IPS DF 4.7 (cell line): ENCODE measurements around the gene TRIM26.
"Not testable (repeated sequence)": the region's sequence is repeated elsewhere in the genome, so short reads cannot be mapped to it uniquely, and the experiment has no call there.

Experiments used
- DNase-seq: peaks from one replicate; pipeline ENCODE4 v3.0.0-alpha.2; 2013; ENCODE audit warnings: low spot score; ENCODE audit errors: extremely low read depth

The TRIM26 gene

DNA sequence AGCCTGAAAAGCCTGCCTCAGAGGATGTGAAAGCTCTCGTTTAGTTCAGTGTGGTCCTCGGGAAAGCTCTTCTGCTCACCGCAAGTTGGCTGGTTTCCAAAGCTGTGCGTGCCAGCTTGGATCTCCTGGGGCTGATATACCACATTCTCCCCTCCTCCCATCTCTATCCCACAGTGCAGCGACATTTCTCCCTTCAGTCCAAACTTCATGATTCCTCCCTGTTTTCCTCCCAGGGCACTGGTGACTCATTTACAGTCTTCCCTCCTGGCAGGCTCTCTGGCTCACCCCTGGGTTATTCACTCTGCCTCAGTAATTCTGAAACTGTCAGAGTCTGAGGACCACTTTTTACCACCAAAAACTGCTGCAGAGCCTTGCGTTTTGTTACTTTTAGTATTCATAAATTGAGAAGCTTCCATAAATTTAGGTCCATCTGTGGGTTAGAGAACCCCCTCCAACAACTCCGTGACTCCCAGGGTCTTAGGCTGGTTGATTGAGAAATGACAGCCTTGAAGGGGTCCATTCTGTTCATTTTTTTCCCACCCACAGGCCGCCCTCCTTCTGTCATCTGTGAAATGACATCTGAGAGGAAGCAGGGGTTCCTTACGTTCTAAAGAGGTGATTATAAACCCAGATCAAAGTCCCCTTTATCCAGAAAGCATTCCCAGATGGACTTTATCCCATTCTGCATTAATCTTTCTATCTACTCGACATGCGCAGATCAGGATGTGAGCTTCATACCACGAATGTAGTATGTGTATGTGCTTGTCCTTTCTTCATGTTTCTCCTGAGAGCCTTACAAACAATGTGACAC, 58.3 kb downstream of the TRIM26 start:
- DNase-seq: no peak

DNA sequence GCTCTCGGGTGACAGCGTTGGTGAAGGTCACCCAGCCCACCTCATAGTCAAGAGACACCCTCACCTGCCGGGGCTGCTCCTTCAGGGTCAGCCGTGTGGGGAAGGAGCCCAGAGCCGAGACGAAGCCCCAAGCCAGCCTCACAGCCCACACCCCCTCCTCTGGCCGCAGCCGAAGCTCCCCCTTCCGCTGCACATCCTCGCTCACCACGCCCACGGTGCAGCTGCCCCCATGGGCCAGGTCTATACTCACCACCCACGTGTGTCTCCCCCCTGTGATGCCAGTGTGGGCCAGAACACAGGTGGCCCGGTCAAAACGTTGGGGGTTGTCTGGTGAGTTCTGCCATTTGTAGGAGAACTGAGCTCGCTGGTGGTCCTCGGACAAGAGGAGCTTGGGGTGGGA, 59.1 kb downstream of the TRIM26 start:
- DNase-seq: no peak

DNA sequence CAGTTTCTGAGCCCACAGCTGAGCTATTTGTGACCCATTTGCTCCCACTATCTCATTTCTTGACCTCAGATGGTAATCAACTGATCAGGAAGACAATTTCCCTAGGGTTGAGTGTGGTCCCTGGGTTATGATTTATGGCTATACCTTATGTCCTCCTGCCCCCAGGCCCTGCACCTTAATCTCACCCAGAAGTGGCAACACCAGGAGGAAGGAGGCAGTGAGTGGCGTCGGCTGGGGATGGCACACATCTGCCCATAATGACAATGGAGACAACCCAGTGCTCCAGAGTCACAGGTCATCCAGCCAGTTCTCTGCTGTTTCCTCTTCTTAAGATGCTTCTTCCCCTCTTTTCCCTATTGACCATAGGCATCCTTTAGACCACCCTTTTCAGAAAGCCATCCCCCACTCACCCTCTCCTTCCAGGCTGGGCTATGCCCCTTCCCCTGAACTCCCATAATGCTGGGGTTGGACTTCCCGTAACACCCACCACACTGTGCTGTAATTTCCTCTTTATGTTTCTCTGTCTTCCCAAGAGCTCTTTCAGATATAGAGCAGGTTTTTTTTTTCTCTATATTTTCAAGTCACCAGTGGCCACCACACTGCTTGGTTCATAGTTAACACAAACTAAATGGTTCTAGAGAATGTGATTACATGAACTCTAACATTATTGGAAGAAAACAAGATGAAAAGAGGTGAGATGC, 60.1 kb downstream of the TRIM26 start:
- no peak for DNase-seq

DNA sequence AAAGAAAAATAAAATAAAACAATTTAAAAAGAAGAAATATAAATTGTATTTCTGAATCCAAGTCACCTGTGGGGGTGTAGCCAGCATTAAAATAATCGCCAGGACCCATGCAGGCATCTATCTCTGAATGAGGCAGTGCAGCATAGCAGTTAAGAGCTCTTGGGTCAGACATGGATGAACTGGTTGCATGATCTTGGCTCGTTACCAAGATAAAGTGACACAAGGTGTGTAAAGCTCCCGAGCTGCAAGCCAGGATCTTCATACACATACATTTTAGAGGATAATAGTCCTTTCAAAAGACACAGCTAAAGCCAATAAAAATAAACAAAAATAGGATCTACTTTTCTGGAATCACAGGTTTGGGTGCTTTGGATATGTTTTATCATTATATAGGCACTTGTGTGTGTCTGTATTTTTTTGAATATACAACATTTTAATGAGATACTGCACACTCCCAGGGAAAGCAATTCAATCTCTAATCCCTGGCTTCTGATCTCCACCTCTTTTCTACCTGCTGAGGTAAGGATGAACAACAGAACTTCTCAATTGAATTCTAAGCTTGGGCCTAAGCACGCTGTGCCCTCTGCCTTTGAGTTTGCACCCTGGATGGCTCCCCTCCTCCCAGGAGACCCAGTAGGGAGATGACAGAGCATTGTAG, 61.1 kb downstream of the TRIM26 start:
- no peak for DNase-seq

DNA sequence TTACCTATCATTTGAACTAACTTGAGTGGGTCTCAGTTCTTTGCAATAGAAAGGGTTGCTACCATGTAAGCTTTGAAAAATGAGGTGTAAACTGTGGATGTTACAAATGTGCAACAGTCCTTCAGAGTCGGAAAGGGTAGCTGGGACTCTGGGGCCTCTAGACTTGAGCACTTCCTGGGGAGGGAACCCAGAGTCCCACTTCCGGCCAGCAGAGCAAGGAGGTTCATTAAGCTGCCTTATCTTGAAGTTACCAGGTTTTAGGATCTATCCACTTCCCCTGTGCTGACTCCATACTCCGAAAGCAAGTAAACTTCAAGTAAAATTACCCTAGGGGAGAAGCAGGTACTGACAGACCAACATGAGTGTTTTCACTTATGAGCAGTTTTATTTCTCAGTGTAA, 61.6 kb downstream of the TRIM26 start:
- DNase-seq: no peak

DNA sequence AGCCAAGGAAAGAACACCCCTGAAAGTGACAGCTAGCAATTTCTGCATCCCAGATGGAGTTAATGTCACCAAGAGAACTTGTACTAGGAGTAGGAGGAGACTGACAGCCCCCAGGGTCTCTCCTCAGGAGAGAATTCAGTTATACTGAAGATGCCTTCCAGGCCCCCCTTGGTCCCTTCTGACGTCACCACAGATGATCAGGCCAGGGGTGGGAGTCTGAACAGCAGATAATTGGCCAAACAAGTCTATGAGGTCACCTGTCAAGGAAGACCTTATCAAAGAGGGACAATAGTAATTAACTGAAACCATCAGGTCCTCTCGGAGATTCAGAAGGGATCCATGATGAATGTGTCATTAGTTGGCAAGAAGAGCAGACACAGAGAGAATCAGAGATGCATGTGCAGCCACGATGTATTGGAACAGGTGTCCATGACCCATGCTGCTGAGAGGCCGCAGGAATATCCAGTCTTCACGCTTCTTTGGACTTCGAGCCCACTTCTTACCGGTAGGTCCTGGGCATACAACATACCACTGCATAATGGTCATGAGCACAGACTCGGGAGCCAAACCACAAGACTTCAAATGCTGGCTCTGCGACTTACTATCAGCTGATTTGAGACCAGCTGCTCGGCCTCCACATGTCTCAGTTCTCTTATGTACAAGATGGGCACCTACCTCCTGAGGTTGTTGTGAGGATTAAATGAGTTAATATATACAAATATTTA, 62.4 kb downstream of the TRIM26 start:
- no peak for DNase-seq

DNA sequence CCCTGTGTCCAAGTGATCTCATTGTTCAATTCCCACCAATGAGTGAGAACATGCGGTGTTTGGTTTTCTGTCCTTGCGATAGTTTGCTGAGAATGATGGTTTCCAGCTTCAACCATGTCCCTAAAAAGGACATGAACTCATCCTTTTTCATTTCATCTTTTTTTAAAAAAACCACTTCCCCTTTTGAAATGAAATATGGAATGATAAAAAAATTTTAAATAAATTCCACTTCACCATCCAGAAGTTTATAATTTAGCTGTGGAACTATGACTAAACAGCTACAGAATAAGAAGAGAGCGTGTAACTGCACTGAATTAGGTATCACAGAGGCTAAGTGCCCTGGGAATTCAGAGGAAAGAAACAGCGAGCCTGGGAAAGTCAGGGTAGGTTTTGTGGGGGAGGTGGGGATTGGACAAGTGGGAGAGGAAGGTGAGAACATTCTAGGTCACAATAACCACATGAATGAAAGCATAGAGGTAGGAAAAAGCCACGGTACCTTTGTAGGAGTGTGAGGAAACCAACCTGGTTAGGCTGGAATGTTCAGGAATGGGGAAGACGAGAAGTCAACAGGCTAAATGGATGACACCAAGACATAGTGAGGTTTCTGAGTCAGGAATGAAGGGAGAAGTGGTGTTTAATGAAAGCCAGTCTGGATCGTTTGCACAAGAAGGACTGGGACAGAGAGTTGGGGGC, 63.2 kb downstream of the TRIM26 start:
- no peak for DNase-seq

DNA sequence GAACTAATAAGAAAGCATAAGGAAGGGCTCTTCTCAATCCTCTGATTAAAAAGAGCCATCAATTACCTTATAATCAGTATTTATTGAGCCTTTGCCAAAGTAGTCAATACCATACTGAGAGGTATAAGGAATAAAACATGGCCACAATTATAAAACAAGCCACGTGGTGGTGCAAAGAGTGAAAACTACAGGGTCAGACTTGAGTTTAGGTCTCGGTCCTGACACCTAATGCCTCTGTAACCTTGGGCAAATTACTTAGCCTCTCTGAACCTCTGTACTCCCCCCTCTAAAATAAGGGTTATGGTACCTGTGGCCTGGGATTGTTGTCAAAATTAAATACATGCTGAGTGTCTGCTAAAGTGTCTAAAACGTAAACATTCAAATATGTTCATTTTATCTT, 64.0 kb downstream of the TRIM26 start:
- no peak for DNase-seq

DNA sequence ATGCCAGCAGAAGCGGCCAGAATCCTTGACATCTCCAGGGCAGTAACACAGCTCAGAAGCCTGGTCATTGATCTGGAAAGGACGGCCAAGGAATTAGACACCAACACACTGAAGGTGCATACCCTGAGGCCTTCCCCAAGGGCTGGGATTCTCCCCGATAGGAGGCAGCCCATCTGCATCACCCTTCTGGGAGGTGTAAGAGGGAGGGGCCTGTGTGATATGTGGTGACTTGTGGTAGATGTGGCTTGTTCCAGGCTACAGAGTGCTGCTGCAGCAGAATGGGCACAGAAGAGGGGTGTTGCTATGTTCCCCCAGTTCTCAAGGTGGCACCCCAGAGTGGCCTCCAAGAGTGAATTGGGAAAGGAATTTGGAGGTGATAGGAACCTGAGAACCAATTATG, 66.1 kb downstream of the TRIM26 start:
- DNase-seq: no peak

DNA sequence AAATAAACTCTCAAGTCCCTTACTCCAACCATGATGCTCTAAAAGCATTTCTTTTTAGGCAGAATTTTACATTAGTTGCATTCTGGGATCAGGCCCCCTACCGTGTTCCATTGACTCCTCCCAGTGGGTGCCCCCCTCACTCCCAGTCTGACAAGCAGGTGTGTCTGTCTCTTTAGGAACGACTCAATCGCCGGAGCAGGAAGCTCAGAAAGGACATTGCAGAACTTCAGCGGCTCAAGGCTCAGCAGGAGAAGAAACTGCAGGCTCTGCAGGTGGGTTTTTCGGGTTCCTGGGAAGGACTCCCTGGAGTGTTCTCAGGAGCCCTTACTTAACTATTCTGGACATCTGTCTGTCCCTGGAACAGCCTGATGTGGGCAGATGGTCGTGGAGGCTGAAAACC, 67.4 kb downstream of the TRIM26 start:
- no peak for DNase-seq

DNA sequence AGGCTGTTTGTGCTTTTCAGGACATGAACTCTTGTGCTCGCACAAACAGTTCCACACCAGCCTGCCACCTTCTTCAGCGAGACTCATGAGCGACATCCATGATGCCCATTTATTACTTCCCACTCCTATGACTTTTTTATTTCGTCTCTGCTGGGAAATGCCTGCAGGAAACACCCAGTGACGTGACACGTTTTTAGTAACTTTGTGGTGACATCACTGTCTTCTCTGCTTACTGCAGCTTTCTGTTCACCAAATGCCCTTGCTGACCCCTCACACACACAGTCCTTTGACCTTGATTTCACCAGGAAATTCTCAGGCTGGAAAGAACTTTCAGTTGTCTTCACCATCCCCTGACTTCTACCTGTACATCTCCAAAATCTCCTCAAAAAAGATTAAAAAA, 68.4 kb downstream of the TRIM26 start:
- DNase-seq: no peak

DNA sequence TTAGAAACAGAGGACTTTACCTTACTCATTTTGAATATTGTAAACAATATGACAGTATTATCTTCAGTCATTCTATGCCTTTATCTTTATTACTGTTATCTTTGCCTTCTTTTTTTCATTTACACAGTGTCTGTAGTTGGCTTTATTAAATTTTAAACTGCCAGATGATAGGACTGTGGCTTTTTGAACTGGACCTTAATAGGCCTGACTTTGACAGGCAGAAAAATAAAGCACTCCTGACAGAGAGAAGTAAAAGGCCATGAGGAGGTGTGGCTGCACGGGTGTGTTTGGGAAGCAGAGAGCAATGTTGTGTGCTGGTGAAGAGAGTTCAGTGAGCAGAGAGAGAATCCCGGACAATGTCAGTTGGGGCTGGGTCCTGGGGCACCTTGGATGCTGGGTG, 69.4 kb downstream of the TRIM26 start:
- DNase-seq: no peak

DNA sequence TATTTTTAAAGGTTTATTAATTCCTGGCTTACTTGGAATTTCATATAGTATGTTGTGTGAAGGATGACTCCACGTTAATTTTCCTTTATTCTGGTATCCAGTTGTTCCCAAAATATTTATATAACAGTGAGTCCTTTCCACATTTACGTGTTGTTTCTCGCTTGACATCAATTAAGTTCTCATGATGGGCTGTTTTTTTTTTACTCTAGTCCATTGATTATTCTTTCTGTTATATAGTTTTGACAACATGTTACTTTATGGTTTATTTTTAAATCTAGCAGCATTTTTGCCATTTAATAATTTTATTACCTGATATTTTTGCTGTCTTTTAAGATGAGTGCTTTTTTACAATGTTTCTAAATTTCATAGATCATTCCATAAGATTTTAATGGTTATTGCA, 70.5 kb downstream of the TRIM26 start:
- no peak for DNase-seq

DNA sequence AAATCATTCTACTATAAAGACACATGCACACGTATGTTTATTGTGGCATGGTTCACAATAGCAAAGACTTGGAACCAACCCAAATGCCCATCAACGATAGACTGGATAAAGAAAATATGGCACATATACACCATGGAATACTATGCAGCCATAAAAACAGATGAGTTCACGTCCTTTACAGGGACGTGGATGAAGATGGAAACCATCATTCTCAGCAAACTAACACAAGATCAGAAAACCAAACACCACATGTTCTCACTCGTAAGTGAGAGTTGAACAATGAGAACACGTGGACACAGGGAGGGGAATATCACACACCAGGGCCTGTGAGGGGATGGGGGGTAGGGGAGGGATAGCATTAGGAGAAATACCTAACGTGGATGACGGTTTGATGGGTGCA, 73.0 kb downstream of the TRIM26 start:
- not testable (repeated sequence) for DNase-seq

DNA sequence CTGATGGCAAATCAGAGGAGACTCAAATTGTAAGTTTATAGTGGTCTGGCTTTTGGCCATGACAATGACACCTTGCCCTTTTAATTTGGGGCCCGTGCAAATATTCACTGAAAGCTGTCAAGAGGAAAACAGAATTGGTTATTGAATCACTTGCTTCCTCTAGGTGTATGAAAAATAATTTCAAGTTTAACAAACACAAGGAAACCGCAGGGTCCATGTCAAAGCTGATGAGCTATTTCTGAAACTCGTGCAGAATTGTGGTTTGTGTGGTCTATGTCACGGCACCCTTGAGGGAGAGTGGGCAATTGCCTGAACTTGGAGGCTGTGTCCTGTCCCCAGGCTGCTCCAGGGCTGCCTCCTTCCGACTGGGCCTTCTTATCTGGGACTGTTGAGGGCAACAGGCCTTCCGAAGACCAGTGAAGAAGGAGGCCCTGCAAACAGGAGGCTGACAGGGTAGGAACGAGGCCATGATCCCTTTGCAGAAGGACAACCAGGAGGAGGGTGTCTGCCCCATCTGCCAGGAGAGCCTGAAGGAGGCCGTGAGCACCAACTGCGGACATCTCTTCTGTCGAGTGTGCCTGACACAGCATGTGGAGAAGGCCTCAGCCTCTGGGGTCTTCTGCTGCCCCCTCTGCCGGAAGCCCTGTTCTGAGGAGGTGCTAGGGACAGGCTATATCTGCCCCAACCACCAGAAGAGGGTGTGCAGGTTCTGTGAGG, 76.5 kb downstream of the TRIM26 start:
- no peak for DNase-seq

DNA sequence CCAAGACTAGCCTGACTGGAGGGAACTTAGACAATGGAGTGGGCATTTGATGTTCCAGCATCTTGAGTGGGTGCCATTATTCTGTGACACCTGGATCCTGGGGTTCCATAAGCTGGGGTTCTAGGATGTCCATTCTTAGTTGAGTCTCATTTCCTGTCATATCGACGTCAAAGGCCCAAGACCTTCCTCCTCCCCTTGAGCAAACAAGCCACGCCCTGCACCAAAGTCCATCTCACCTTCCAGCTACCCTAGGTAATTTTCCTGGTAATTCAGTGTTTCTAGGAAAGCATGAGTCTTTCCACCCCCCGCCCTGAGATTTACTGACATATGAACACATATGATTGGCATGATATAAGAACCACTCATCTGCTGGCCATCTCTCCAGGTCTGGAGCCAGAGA, 77.4 kb downstream of the TRIM26 start, which contains the start of gene TRIM40:
Gene TRIM40, plus strand, starts transcription at position 384 of the 400 bp plus-strand sequence. CDS start 897 bp downstream, outside the sequence.
- no peak for DNase-seq

DNA sequence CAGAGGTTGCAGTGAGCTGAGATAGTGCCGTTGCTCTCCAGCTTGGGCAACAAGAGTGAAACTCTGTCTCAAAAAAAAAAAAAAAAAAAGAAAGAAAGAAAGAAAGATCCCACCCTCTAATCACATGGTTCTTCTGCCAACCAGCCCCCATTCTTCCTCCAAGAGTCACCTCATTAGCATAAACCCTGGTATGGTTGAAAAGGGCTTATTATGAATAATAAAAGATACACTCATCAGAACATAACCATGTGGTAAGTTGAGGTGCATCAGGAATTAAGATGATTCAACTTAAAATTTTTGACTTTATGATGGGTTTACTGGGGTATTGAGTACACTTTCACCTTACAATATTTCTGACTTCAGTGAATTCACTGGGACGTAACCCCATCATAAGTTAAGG, 78.1 kb downstream of the TRIM26 start:
- DNase-seq: no peak
